Measurements from ENCODE around the gene GNPDA1.
"Not testable (repeated sequence)": the region's sequence is repeated elsewhere in the genome, so short reads cannot be mapped to it uniquely, and the experiment has no call there.

Gene GNPDA1

DNA sequence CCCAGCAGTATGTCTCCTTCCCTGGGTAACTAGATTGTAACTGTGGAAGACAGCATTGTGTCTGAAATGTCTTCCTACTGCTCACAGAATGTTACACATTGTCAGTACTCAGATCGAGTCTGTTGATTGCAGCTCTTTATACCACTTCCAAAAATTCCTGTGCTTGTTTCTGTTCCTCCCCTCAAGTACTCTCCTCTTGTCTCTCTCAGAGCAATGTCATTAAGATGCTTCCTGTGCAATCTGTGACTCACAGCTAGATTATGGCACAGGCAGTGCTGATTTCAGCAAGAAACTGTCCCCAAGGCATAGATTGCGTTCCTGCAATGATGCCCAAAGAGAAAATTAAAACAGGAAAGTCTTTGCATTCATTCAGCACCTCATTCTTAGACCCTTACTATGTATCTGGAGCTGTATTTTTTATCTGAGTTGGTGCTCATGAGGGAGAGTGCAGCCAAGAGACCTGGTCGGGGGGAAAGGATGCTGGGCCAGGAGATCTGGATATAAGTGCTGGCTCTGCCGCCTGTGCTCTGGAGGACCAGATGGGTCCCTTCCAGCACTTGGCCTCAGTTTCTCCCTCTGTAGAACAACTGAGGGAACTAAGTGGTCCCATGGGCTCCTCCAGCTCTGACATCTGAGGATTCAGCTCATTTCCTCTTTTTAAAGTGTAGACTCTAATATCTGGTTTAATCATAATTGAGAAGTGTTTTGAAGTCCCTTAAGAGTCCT is 40.8 kb upstream of the GNPDA1 start:
- DNase-seq (ENCODE audit: low spot score): no peak
- TF ChIP-seq, protein P1, sequence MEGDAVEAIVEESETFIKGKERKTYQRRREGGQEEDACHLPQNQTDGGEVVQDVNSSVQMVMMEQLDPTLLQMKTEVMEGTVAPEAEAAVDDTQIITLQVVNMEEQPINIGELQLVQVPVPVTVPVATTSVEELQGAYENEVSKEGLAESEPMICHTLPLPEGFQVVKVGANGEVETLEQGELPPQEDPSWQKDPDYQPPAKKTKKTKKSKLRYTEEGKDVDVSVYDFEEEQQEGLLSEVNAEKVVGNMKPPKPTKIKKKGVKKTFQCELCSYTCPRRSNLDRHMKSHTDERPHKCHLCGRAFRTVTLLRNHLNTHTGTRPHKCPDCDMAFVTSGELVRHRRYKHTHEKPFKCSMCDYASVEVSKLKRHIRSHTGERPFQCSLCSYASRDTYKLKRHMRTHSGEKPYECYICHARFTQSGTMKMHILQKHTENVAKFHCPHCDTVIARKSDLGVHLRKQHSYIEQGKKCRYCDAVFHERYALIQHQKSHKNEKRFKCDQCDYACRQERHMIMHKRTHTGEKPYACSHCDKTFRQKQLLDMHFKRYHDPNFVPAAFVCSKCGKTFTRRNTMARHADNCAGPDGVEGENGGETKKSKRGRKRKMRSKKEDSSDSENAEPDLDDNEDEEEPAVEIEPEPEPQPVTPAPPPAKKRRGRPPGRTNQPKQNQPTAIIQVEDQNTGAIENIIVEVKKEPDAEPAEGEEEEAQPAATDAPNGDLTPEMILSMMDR (conservative IDR thresholded peaks at IDR 0.05; ENCODE audit: low read depth): no peak
- no peak overlapping the region for H3K27ac ChIP-seq
- POLR2A ChIA-PET (ENCODE audit: low non-redundant PET): no interaction called here
- CTCF ChIA-PET: interaction anchor here (0.6 kb wide), 3 partner anchors 26 to 88 kb away, joined by 3 to 13 read pairs (median 3); no protein-coding TSS in a partner anchor

- CTCF ChIA-PET: interaction anchor here (0.6 kb wide), 1 partner anchor 334 kb away, joined by 3 read pairs; no protein-coding TSS in a partner anchor
- DNase-seq (ENCODE audit: low spot score); POLR2A ChIA-PET (ENCODE audit: low non-redundant PET); H3K27ac ChIP-seq: not testable (repeated sequence)
These were observed 39.2 kb upstream of the GNPDA1 start for GRCh38 chr5:142052026-142052425.

GRCh38 chr5:142048272-142048671 is 35.4 kb upstream of the GNPDA1 start:
- ChIA-PET CTCF (interaction anchor here (0.6 to 0.7 kb wide), 2 partner anchors 77 to 99 kb away, joined by 3 to 5 read pairs; no protein-coding TSS in a partner anchor), POLR2A (ENCODE audit: low non-redundant PET) (no interaction called here)
- TF ChIP-seq, protein P1 (conservative IDR thresholded peaks at IDR 0.05; ENCODE audit: low read depth): no peak
- H3K27ac ChIP-seq: no peak overlapping the region
- no peak for DNase-seq (ENCODE audit: low spot score)

- TF ChIP-seq, protein P1 (conservative IDR thresholded peaks at IDR 0.05; ENCODE audit: low read depth): no peak
- ChIA-PET POLR2A (ENCODE audit: low non-redundant PET) (no interaction called here), CTCF (interaction anchor here (0.6 to 0.7 kb wide), 2 partner anchors 17 to 21 kb away, joined by 3 read pairs; no protein-coding TSS in a partner anchor)
- DNase-seq (ENCODE audit: low spot score): no peak
- no peak overlapping the region for H3K27ac ChIP-seq
These were observed 33.4 kb upstream of the GNPDA1 start for GRCh38 chr5:142046191-142046590.

GRCh38 chr5:142040881-142041280 is 28.1 kb upstream of the GNPDA1 start:
- DNase-seq (ENCODE audit: low spot score); CTCF ChIA-PET; H3K27ac ChIP-seq; POLR2A ChIA-PET (ENCODE audit: low non-redundant PET): not testable (repeated sequence)

GRCh38 chr5:142040285-142040684 is 27.5 kb upstream of the GNPDA1 start:
- TF ChIP-seq, protein P1 (conservative IDR thresholded peaks at IDR 0.05; ENCODE audit: low read depth): no peak
- H3K27ac ChIP-seq: no peak overlapping the region
- DNase-seq (ENCODE audit: low spot score): no peak
- ChIA-PET CTCF (no interaction called here), POLR2A (ENCODE audit: low non-redundant PET) (no interaction called here)

DNA sequence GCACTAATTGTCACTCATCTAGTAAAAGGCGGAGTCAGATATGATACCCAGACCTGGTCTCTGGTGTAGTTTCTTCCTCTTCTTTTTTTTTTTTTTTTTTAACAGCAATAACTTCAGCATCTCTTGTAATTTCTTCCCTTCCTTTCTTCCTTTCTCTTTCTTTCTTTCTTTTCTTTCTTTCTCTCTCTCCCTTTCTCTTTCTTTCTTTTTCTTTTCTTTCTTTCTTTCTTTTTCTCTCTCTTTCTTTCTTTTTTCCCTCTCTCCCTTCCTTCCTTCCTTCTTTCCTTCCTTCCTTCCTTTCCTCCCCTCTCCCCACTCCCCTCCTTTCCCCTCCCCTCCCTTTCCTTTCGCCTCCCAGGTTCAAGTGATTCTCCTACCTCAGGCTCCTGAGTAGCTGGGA is 25.9 kb upstream of the GNPDA1 start:
- no peak overlapping the region for H3K27ac ChIP-seq
- POLR2A ChIA-PET (ENCODE audit: low non-redundant PET): no interaction called here
- TF ChIP-seq, protein P1 (conservative IDR thresholded peaks at IDR 0.05; ENCODE audit: low read depth): no peak
- CTCF ChIA-PET: interaction anchor here (0.6 kb wide), 1 partner anchor 1244 kb away, joined by 4 read pairs; no protein-coding TSS in a partner anchor
- no peak for DNase-seq (ENCODE audit: low spot score)

- DNase-seq (ENCODE audit: low spot score); H3K27ac ChIP-seq; CTCF ChIA-PET; POLR2A ChIA-PET (ENCODE audit: low non-redundant PET): not testable (repeated sequence)
These were observed 24.8 kb upstream of the GNPDA1 start for GRCh38 chr5:142037599-142037998.

All from RWPE1 (cell line).